Measurements from ENCODE around the gene SMARCAL1.

GRCh38 chr2:216402751-216403150 lies 9.5 kb upstream of the SMARCAL1 start:
- TF ChIP-seq, protein P1, sequence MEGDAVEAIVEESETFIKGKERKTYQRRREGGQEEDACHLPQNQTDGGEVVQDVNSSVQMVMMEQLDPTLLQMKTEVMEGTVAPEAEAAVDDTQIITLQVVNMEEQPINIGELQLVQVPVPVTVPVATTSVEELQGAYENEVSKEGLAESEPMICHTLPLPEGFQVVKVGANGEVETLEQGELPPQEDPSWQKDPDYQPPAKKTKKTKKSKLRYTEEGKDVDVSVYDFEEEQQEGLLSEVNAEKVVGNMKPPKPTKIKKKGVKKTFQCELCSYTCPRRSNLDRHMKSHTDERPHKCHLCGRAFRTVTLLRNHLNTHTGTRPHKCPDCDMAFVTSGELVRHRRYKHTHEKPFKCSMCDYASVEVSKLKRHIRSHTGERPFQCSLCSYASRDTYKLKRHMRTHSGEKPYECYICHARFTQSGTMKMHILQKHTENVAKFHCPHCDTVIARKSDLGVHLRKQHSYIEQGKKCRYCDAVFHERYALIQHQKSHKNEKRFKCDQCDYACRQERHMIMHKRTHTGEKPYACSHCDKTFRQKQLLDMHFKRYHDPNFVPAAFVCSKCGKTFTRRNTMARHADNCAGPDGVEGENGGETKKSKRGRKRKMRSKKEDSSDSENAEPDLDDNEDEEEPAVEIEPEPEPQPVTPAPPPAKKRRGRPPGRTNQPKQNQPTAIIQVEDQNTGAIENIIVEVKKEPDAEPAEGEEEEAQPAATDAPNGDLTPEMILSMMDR (IDR thresholded peaks at IDR 0.05) = no peak
- TF ChIP-seq POLR2A (IDR thresholded peaks at IDR 0.05) = no peak
